HG02884 (cell line): Measurements from ENCODE around the gene RETREG1.

Source experiments
- ATAC-seq: cut with Tn5 transposase; IDR thresholded peaks from one replicate; pipeline ENCODE4 v1.9.1; 2021; ENCODE audit warnings: mild to moderate bottlenecking, moderate library complexity; ENCODE audit not compliant: unreplicated experiment

The RETREG1 gene

DNA sequence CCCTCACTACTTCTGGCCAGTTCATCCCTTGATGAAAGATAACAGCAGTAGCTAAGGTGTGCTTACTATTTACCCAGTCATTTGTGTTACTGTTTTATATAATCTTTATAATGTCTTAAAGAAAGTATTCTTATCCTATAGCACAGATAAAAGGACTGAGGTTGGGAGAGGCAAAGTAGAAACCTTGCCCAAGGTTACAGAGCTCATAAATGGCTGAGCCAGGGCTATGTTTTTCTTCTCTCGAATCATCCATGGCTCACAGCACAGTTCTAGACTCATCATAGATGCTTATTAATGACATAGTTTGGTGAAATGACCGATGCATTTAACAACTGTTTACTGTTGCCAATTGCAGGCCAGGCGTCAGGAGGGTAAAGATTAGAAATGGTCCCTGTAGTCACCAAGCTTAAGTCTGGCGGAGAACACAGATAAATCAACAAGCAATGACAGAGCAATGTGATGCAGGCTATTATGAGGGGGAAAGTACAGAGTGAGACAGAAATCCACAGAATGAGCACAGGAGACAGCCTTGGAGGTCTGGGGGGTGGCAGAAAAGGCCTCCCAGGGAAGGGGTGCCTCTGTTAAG, 85.6 kb downstream of the RETREG1 start:
- no peak for ATAC-seq

DNA sequence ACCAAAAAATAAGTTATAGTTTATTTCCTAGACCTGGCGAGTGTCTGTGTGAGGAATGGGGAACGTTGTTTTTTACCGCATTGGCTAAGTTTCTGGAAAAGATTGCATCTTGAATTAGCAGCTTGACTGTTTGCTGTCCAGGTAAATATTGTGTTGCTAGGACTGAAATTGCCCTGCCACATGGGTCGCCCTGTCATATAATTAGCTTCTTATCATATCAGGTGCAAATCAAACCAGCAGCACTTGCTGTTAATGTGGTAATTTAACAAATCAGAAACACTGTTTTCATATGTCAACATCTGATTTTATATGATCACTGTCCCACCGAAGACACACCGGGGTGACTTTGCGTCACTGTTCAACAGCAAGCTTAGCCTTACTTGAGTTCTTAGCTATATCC, 87.5 kb downstream of the RETREG1 start:
- ATAC-seq, result no peak

DNA sequence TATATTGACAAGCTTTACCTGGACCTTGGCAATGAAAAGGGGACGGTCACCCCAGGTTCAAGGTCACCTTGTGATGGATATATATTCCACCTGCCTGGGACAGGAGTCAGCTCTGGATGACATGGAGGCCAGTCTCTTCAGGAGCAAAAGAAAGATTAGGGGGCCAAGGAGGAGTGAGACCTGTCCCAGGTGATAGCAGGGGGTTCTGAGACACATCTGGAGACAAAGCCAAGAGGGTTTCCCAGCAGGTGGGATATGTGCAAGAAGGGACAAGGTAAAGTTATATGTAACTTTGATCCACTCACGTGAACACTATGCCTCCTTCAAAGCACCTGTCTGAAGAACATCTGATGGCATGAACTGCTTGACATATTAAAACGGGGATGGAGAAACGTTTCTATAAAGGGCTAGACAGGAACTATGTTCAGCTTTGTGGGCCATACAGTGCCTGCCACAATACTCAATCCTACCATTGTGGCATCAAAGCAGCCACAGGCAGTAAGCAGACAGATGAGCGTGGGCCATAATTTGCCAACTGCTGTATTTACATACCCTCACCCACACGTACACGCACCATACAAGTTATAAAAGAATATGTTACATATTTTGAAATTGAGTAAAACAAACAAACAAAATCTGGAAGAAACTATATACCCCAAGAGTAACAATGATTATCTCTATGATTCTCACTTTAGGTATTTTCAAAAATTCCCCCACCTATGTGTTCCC, 88.3 kb downstream of the RETREG1 start:
- ATAC-seq, result no peak

DNA sequence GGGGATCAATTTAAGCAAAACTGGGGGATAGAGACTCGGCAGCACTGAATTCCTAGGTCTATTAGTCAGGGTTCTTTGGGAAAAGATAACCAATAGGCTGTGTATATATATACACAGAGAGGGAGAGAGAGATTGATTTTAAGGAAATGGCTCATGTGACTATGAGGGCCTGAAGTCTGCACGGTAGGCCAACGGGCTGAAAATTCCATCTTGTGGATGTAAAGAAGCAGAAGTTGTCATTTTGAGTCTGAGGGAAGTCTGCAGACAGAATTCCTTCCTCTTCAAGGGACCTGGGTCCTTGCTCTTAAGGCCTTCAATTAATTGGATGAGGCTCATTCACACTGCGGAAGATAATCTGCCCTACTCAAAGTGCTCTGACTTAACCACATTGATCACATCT, 91.1 kb downstream of the RETREG1 start:
- ATAC-seq, result no peak

DNA sequence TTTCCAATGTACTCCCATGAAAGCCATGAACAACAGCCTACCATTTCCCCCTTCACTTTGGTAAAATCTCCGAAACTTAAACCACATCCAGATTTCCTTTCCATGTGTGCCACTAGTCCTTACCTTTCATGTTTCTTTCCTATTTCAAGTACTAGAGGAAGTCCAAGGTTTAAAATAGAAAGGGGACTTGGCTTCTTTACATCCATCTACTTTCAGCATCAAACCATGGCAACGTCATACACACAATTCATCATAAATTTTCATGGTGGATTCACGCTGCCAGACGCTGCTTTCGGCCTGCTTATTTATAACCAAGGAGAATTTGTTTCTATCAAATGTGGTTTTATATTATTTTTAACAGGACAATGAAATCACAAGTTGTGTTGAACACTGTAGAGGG, 92.5 kb downstream of the RETREG1 start:
- ATAC-seq, result no peak

DNA sequence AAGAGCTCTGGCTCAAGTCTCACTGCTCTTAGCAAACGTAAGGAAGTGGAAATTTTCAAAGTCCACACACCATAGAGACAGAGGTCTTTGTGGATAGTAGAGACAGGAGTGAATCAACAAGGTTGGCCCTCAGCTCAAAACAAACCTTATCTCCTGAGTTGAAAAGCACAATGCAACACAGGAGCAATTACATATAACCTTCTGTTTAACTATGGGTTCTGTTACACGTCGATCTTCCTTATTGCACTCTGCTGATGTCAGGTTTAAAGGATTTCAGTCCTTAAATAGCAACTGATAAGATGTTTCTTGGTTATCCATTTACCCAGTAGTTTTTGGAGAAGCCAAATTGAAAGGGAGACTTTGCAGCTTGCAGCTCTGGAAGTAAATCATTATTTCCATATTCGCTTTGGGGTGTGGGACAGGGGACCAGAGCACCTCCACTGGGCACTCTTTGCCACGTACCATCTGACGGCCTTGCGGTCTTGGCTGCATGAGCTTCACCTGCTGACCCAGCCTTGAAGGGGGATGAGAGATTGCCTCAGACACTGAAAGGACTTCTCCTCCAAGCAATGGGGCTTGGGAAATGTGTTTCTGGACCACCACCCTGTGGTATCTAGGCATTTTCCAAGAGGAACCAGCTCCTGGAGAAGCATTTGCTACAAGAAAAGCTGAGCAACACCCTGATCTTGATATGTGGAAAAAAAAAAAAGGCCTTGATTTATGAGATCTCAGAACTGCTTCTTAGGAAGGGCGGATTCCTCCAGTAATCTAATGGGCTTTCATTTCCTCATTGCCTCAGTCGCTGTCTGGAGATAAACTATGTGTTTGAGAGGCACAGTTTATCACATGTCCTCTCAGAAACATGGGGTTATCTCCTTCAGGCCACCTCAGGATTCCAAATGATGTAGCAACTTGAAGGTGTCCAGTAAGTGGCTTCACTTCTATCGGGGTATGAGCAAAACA, 95.0 kb downstream of the RETREG1 start:
- ATAC-seq, result no peak

DNA sequence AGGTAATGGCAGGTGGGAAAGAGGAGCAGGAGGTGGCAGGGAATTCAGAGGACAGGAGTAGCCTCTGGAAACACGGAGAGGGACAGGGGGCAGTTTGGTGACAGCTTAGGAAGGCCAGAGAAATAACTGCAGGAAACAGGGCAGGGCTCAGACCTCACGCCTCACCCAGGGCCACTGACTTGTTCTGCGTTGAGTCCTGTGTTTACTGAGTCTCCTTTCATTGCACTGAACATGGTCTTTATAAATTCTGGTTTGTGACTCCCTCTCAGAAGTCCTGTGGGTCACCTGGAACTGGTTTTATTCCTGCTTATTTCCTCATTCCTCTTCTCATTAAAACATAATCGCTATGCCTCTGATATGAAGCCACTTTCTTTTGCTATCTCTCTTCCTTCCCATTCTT, 96.0 kb downstream of the RETREG1 start:
- ATAC-seq, result no peak

DNA sequence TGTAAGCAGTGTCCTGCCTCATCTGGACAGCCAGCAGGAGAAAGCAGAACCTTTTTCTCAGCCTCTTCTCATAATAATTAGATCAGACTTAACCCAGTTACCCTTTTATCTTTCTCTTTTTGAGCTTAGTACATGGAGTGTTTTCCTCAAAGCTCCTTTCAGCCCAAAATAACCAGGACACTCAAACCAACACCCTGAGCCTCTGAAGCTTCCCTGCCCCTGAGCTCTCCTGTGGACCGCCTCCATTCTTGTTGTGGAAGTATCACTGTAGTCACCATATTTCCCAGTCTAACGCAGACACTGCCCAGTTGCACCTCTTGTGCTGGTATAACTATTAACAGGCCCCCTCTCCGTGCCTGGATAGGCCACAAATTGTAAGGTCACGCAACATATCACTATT, 97.4 kb downstream of the RETREG1 start:
- no peak for ATAC-seq

DNA sequence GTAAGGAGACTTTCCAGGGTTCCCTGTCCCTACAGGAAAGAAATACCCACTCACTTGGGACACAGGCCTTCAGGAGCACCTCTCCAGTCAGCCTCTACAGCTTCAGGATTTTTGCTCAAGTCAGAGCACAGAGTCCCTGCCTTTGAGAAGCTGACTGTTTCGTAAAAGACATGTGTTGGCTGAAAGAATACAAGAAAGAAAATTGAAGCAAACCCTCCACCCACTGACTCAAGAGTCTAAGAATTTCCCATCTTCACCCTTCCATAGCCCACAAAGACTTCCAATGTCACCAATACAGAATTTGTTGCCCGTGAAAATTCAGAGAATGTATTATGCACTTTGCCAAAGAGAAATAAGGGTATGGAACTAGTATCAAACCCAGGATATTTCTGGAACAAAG, 98.2 kb downstream of the RETREG1 start:
- no peak for ATAC-seq

DNA sequence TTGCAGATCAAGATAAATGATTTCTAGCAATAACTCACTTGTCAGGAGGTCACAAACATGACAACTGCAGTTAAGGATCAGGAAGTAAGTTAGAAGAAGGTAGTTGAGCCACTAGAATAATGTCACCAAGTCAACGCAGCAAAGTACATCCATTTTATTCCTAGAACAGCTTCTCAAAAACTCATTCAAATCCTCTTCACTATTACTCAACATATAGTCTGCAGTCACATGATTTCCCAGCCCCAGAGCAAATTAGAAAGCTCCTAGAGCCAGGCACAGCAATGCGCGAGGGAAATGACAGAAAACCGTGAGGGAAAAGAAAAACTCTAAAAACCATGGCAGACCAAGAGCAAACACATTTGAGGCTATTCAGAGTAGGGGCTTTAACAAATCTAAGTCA, 101.3 kb downstream of the RETREG1 start:
- no peak for ATAC-seq

DNA sequence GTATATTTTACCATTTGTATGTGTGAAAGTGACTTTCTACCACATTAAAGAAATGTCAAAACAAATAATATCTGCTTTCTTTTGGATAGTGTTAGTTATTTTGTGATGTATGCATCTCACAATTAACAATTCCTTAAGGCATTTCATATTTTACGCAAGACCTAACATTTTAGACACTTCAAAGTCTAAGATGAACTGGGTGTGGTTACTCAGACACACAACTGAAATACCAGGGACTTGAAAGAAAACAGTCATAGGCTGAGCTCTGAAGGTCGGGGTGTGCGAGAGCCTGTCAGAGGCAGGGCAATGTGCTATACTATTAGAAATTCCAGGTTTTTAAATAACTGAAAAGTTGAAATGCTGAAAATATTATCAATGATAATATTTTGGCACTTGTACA, 106.7 kb downstream of the RETREG1 start:
- ATAC-seq, result no peak

DNA sequence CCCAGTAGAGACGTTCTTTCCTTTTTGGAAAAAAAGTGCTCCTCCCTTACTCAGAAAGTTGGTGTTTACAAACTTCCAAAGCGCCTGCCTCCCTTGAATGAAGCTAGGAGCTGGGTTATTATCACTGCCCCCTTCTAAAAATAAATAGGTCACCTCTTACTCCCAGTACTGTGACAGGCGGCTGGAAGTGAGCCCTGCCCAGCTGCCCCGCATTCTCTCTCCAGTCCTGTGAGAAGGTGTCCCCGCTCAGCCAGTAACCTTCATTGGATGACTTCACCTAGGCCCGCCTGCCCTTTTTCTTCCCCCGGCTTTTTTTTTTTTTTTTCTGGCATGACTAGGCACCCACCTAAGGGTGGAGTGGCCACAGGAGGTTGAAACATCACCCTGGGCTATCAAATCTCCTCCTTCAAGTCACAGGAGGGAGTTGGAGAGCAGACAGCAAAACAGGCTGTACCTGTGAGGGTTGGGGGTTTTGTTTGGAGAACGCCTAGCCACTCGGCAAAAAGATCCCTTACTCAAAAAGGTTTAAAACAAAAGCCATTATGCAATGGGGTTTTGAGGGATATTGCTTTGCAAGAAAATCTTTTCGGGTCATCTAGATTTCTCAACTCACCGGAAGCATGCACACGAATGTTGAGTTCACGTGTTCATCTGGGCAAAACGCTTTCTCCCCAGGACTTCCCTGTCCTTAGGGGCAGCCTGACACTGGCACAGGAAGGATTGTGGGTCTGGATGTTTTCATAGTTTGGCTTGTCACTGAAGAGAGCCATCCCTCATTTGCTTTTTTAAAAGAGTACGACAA, 107.9 kb downstream of the RETREG1 start:
- ATAC-seq, result no peak

DNA sequence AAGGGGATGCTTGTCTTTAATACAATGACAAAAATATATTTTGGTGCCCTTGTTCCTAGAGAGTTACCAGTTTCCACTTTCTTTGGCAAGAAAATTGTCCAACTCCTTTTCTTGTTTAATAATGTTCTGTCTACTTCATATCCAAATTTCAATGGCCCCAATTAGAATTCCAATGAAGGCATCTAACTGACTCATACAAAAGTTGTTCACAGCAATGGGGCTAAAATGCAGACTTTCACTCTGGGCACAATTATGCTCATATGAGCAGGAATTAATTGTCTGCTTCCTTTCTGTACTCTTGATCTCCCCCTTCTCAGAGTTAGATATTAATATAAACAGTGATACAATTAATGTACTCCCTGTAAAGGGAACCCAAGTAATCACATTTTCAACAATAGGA, 109.1 kb downstream of the RETREG1 start:
- ATAC-seq, result no peak

DNA sequence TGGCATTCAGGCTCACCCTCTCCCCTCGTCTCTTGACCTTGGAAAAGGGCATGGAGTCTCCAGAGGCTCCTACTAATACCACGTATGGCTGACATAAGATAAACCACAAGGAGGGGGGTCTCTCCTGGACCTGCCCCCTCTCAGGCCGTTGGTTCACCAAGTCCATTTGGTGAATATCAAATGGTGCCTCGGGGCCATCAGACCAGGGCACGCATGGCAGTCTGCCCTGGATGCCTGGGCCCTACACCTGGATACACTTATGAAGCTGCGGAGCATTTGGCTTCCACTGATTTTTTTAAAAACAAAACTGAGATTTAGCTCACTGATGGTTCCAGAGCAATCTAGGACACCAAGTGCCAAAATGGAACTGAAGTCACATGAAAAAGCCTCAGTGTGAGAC, 110.9 kb downstream of the RETREG1 start:
- ATAC-seq, result no peak

DNA sequence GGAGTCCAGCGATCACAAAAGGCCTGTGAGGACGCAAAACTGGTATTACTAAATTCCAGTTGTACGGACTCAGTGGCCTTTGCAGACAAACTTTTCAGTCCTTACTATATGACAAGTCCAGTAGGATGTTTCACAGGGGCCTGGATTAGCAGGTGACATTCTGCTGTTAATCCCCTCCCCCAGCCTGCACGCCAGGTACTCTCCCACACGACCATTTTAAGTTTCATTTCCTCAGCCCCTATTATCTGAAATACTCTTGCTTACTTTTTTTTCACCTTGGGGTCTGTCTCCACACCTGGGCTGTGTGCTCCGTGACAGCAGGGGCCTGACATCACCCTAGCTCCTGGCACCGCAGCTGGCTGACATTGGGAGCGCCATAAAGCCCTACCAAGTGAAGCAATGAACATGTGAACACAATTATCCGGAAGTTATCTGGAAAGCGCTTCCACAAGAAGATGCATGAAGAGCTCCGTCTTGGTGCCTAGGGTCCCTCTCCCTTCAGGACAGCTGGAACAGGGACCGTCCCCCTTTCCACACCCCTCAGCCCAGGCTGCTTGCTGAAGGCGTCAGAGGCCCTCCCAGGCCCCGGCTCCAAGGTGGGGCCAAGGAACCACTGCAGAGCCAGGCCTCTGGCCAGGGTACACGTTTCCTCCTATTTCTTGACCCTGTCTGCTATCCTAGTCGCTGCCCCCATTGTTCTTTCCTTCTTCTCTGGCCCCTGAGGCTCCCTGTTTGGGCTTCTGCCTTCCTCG, 111.5 kb downstream of the RETREG1 start:
- ATAC-seq, result no peak

DNA sequence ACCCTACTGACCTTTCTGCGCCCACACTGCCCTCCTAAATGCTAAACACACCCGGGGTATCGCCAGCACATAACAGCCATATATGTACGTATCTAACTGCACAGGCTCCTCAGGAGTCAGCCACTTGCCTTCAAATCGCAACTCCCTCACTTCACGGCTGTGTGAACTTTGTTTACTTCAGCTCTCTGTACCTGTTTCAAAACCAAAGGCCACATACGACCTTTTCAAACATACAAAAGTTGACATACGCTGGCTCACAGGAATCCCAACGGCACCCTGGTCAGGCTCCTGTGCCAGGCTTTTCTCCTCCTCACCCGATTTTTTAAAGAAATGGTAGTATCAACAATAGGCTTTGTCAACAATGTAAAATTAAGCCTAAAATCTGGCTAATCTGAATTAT, 112.2 kb downstream of the RETREG1 start:
- no peak for ATAC-seq

DNA sequence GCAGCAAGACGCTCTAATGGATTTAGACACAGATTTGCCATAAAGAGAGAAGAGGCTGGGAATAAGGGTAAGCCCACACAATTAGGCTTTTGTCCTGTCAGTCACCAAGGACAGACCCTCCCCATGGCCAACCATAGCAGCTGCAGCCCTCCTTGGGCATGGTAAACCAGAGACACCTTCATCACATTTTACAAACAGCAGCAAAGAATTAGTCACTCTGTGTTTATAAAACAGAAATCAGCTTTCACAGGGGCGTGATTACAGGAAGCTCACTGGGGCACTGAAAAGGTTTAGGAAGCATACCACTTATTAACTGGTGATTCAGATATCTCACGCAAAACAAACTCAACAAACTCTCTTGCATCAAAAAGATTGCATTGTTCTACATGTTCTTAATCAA, 113.9 kb downstream of the RETREG1 start:
- ATAC-seq, result no peak

DNA sequence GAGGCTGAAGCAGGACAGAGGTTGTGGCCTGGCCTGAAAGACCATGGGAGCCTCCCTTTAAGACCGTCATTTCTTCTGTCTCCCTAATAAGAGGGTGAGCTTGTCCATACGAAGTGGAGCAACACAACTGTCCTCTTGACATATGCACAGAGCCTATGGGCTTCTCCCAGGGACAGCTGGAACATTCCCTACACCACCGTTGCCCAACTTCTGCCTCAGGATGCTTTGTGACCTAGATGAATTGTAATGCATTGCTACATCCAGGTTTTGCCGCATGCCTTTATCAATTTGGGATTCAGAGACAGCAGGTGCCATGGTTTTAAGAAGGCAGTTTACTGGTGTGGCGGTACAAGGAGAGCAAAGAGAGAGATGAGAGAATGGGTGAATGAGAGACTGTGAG, 116.8 kb downstream of the RETREG1 start:
- ATAC-seq, result no peak

DNA sequence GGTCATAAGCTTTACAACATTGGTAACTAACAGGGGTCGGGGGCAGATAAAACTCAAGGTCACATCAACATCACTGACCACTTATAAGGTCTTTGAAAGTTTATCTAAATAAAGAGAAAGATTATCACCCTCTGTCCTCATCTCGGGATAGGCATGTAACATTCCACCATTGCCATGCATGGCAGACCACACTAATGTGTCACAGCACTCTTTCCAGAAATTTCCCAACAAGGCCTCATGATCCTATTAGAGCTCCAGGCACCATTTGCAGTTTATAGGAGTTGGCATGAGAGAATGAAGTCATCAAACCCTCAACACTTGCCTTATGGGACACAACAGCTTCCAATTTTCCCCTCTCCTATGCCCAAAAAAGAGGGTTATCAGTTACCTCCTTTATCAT, 119.3 kb downstream of the RETREG1 start:
- ATAC-seq, result no peak

DNA sequence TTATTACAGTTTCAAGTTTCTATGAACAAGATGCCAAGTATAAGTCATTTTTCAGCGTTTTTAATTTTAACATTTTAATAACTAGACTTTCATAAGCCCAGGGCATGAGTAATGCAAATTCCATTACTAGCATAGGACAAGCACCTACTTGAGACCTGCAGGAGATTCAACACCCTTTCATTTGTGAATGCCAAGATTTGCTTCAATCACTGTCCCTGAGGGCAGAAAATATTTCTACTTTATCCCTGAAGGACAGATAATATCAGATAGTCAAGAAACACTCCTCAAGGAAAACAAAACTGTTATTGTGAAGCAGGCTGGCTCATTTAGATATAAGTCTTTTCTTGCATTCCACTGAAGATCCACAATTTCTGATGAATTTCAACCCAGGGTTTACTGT, 123.5 kb downstream of the RETREG1 start:
- ATAC-seq, result no peak
